Sciatic nerve (tissue), 2 donors: ENCODE data around the gene DENND2D. TPM values are rescaled to one million over a fixed set of nuclear protein-coding genes. Genes with fewer than 3 reads are reported as not detected.

Experiments
- ATAC-seq: fragments of 200-7000 bp; cut with Tn5 transposase; one replicate; pipeline ENCODE4 v1.9.1; 2020; ENCODE audit warnings: mild to moderate bottlenecking, moderate library complexity
- DNase-seq: peaks from one replicate; pipeline ENCODE4 v3.0.0-alpha.2; 2020; ENCODE audit warnings: low spot score
- intact Hi-C: fragments of 100-400 bp; cut with DNase I; formaldehyde crosslinking; loops from one replicate; pipeline ENCODE4 v1.14.2; 2022
- total RNA-seq: library from RNA; stranded (reverse); fragmentation: NEBNext Ultra II Directional; extraction: Animal tissue kit (Norgen Biotek cat#: 25700); gene quantifications from one replicate; pipeline ENCODE4 v1.2.1, GENCODE V29; 2021
- donor health status: DM: no; HTN: no; CAD: no.
- donor health status: DM: no; HTN: no; CAD: no.

The DENND2D gene, protein sequence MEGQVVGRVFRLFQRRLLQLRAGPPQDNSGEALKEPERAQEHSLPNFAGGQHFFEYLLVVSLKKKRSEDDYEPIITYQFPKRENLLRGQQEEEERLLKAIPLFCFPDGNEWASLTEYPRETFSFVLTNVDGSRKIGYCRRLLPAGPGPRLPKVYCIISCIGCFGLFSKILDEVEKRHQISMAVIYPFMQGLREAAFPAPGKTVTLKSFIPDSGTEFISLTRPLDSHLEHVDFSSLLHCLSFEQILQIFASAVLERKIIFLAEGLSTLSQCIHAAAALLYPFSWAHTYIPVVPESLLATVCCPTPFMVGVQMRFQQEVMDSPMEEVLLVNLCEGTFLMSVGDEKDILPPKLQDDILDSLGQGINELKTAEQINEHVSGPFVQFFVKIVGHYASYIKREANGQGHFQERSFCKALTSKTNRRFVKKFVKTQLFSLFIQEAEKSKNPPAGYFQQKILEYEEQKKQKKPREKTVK
- total RNA-seq, result 14.6 TPM

DNA sequence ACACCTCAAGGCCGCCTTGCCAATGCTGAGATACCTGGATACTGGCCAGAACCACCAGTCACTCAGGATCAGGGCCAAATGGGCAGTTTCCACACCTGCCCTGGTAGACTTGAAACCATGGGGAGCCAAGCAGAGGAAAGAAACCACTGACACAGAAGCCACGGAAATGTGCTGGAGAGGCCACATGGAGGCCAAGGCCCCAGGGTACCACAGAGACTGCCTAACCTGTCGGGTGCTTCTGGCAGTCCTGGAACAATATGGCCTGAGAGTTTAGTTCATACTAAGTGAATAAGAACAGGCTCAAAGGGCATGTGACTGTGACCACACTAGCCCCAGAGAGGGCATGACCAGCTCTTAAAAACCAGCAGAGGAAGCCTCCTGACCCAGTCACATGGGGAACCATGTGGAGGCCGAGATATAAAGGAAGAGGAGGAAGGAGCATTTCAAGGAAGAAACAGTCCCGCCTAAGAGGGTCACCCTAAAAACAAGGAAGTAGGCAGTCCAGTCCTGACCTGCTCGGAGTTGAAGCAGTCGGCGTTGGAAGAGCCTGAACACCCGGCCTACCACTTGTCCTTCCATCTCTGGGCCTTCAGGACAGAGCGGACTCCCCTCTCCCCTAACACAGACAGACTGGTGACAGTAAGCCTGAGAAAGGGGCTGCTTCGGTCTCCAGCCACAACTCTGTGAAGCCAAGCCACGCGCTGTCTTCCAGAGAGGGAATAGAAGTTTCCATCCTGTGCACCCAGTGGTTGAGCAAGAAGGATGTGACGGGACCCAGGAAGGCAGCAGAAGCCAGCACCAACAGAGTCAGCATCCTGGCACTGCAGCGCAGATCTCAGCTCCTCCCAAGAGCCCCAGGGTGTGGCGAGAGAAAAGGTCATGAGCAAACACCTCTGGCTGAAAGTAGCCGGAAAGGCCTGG lies at the start of gene DENND2D:
TSS of gene DENND2D (minus strand) at position 766 of the 921 bp plus-strand sequence. CDS start at position 579, 187 bp downstream.
- ATAC-seq (peak; percentile 67), DNase-seq (peak; percentile 71)
- intact Hi-C loops, result no loop called here

DNA sequence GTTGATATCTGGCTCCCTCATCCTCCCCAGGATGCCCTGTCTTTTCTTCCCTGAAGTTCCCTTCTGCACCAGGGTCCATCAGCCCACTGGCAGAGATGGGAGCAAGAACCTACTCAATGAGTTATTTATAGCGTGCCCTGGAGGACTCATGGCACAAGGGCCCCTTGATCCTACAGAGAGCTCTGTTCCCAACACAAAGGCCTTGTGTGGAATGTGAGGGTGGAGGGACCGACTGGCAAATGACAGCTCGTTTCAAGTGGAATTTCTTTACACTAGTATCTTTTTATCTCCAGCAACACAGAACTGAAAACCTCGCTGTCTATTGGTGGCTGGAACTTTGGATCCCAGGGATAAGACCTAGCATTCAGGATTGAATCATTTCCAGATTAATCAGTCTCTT lies 49.5 kb upstream of the DENND2D start:
- intact Hi-C loops, result no loop called here
- ATAC-seq, result no peak

DNA sequence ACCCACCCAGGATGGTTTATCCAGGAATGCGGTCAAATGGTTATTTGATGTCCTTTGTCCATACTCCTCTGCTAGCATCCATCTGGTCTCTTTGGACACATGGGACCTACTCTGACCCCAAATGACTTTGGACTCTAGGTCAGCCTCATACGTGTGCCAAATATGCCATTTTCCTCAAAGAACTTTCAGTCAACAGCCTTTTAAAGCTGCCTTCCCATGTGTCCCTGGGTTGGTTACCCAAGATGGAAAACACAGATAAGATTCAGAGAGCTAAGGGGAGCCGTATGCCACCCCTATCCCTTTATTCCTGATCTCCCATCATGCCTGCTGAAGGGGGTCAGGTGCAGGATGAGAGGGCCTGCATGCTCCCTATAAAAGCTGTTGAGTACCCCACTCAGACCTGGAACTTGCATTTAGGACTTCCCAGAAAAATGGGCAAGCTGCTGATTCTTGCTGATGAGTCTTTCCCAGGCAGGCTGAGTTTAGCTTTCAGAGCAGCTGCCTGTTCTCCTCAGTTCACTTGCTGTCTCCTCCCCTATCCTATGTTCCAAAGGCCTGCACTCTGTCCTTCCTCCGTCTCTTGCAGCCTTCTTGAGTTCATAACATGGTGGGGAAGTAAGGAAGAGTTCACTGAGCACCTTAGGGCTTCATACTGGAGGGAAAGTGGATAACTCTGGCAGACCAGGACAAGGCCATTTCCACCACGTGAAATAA lies 46.8 kb upstream of the DENND2D start:
- no peak for DNase-seq
- intact Hi-C loops, result no loop called here

More for the DNA sequence above, 49.5 kb upstream of the DENND2D start:
- DNase-seq, result no peak

DNA sequence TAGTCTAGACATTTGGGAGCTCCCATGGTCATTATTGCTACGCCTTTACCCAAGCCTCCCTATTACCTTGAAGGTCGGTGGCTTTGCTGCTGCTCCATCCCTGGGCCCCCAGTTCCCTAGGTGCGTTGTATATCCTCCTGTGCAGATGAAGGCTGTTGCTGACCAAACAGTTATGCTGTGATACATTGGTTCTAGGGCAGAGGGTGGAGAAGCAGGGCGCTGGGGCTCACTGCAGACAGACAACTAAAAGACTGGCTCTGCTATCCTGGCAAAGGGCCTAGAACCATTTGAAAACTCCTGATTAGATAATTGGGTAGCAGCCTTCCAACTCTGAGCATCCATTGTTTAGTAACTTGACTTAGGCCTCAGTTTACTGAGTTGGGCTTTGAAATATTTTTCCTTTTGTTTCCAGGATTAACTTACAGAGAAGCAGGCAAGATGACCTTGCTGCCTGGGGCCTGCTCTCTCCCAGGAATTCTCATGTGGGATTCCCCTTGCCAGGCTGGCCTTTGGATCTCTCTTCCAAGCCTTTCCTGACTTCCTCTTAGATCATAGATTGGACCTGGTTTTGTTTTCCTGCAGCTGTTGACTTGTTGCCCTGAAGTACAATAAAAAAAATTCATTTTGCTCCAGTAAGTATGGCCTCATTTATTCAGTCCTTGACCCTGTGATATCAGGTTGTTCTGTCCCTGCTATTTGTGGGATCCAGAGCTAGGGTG lies 42.5 kb upstream of the DENND2D start:
- ATAC-seq (peak; percentile 84), DNase-seq (no peak)
- intact Hi-C loops, result no loop called here

More for the DNA sequence above, 46.8 kb upstream of the DENND2D start:
- no peak for ATAC-seq

DNA sequence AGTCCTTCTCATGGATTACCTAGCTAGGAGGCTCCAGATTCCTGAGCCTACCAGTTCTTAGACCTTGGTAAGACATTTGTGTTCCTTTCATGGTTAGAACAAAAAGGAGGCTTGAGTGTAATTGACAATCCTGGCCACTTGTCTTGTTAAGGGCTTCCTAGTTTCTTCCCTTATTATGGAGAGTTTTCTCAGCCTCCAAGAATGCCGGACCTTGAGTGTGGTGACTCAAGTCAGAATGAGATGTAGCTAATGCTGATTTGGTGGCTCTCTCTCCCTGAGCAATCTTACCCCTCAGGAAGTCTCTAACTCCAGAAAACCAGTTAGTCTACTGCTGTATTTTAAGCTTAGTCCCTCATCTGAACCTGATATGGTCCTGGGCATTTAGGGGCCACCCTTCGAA lies 41.4 kb upstream of the DENND2D start:
- ATAC-seq (no peak), DNase-seq (no peak)
- intact Hi-C loops, result no loop called here

DNA sequence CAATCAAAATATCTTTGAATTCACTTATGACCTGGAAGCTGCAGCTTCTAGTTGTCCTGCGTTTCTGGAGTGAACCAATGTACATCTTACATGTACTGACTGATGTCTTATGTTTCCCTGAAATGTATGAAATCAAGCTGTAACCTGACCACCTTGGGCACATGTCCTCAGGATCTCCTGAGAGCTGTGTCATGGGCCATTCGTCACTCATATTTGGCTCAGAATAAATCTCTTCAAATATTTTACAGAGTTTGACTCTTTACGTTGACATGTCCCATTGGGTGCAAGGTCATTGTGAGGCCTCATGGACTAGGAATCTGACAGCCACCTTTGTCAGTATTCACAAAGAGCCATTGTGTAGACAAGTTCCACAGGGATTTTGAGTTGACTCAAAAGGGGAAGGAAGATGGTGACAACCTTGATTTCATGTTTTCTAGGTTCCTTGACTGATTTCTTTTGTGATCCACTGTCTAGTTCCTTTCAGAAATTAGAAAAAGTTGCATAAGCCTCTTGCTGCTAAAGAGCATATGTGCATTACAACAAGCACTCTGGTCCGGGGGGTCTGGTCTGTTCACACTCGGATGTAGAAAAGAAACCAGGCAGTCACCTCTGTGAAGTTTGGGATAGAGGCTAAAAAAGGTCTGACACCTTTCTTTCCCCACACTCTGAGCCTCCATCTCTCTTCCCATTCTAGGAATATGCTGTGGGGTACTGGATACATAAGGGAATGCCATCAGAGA lies 37.8 kb upstream of the DENND2D start:
- intact Hi-C loops, result no loop called here
- DNase-seq (no peak), ATAC-seq (no peak)

DNA sequence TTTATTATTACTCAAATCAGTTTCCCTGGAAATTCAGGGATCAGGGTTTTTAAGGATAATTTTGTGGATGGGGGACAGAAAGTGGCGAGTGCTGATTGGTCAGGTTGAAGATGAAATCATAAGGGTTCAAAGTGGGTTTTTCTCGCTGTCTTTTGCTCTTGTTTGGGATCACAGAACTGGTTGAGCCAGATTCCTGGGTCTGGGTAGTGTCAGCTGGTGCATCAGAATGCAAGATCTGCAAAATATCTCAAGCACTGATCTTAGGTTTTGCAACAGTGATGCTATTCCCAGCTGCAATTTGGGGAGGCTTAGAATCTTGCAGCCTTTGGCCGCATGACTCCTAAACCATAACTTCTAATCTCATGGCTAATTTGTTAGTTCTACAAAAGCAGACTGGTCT lies 36.4 kb upstream of the DENND2D start:
- DNase-seq, result no peak
- ATAC-seq, result no peak
- intact Hi-C loops, result no loop called here

DNA sequence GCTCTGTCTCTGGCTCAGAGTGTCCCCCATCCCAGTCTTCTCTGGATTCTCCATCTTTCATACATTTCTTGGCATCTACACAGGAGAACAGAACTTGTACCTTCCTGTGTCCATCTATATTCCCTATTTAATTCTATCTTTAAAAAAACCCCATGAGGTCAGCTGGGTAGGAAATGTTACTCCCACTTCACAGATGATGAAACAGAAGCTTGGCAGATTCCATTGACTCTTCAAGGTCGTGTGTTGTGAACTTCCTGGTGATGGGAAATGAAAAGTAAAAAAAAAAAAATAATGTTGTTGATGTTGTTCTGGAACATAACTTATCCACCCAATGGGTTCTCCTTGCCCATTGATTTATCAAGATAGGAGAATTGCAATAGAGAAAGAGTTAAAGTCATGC lies 35.9 kb upstream of the DENND2D start:
- DNase-seq (no peak), ATAC-seq (peak; percentile 36)
- intact Hi-C loops, result no loop called here

DNA sequence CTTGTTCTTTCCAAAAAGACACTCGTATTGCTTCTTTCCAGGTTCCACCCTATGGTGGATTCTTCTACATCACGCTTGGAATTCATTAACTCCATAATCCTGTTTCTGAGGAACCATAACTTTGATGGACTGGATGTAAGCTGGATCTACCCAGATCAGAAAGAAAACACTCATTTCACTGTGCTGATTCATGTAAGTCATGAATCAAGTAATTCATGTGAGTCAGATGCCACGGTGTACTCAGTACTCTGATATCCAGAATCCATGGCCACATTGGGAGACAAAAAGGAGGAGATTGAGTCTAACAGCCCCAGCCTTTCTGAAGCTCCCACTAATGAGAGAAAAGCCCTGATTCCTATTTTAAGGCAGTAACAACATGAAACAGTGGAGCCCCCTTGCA lies 34.4 kb upstream of the DENND2D start:
- intact Hi-C loops, result no loop called here
- ATAC-seq, result no peak
- no peak for DNase-seq

DNA sequence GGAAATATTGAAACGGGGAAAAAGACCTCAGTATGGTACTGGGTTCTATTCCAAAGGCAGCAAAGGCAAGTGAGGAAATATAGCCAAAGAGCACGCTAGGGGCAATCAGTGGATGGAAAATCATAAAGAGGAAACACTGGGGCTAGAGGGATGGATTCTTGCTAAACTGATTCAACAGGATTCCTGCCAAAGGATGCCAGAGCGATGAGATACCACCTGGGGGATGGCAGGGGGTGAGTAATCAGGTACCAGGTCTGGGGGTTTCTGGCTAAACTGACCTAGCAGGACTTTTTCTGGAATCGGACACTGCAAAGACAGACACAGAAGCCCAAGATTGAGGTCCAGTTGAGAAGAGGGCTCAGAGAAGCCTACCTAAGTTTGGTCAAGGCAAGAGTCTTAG lies 33.8 kb upstream of the DENND2D start:
- DNase-seq, result no peak
- ATAC-seq, result peak; percentile 64
- intact Hi-C loops, result no loop called here

DNA sequence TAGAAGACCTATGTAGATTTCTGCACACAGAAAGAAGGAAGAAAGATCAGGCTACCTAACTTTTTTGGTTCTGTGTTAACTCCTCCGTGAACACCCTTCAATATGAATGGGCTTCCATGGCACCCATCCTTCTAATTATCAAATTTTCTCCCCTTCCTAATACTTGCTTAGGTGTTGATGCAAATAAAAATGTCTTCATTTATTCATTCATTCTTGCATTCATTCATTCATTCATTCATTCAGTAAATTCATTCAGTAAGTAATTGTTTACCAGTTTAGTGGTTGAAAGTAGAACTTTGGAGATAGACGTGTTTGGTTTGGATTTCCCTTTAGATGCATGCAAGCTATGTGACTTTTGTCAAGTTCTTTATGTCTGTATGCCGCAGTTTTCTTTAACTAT lies 31.7 kb upstream of the DENND2D start:
- intact Hi-C loops, result no loop called here
- no peak for DNase-seq
- no peak for ATAC-seq

DNA sequence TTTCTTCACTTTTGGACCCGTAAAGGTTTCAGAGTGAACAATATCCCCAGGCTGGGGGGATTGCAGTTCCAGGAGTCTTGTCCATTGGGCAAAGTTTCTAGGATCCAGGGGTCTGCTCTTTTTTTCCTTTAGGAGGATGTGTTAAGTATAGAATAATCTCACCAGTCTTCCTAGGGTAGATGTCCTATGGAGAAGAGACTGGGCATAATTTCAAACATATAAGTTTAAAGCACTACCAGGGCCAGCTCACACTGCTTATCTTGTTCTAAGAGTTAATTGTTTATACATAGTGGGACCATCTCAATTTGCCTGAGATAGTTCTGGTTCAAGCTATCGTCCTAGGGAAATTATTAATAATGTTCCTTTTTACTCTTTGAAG lies 28.3 kb upstream of the DENND2D start:
- ATAC-seq (no peak), DNase-seq (no peak)
- intact Hi-C loops, result no loop called here

DNA sequence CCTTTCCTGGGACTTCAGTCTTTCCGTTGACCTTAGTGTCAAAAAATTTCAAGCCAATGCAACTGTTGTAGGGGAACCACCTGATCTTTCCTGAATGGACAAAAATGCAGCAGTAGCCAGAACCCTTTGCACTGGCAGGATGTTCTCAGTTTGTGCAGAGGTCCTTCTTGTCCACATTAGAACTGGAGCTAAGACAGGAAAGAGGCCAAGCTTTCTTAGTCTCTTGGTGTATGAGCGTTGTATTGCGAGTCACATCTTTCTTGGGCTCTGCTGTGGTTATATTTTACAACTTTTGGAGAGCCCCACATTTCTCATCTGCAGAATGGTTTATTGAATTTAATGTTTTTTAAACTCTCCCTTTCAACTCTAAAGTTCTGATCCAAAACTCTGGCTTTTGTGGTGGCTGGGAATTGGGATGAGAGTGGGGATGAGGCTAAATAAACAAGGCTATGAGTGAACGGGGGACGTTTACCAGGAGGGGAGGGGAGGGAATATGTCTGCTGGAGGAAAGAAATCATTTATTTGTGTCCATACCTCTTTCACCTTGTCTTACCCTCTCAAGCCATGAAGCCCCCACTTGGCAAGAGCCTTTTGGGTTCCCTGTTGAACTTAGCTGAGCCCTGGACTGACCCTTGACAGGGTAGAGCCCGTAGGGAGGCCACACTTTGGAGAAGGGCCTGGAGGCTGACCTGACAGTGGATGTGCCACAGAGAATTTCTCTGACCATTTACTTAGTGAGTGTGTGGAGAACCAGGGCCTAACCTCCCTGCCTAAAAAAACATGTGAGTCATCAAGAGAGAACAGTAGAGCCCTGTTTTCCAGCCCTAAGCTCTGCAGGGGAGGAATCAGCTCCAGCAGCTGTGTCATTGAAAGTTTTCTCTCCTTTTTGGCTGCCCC lies 27.7 kb upstream of the DENND2D start:
- peak; percentile 76 for DNase-seq
- intact Hi-C loops, result no loop called here
- peak; percentile 98 for ATAC-seq

DNA sequence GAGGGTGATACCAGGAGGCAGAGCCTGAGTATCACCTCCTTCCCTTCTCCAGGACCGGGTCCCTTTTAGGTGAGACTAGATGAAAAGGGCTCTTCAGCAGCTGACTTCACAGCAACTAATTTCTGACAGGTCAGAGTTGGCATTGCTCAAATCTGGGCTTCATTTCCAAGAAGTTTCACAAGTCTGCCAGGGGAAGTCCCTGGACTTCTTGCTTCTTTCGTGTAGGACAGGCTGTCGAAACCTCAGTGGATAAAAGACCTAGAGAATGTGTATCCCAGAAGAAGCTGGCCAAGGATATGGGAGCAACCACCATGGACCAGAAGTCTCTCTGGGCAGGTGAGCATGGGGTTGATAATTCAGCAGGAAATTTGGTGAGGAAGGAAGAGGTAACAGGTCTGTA lies 27.0 kb upstream of the DENND2D start, which contains the start of gene CHI3L2:
TSS of gene CHI3L2 (plus strand) at position 280 of the 400 bp plus-strand sequence. CDS start at position 297, 17 bp downstream.
- DNase-seq, result no peak
- peak; percentile 44 for ATAC-seq
- intact Hi-C loops, result no loop called here

DNA sequence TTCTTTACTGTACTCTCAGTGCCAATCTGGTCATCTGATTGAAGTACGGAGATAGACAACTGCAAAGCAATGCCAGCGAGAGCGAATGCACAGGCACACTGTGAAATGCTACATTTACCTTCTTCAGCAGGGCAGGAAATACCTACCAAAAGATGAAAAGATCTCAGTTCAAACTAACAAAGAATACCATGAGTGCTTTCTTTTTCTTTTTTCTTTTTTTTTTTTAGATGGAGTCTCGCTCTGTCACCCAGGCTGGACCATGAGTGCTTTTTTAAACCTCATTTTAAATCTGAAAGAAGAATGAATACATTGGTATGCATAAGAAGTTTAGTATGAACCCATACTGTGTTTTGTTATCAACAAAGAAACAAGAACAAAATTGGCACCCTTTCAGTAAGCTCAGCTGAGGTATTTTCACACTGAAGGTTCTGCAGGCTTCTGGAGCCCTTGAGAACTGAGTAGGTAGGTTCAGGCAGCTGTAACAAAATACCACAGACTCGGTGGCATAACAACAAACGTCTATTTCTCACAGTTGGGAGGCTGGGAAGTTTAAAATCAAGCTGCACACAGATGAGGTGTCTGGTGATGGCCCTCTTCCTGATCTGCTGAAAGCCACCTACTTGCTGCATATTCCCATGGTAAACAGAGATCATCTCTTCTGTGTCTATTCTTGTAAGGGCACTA lies 25.4 kb upstream of the DENND2D start:
- DNase-seq, result no peak
- ATAC-seq, result no peak
- intact Hi-C loops, result no loop called here

DNA sequence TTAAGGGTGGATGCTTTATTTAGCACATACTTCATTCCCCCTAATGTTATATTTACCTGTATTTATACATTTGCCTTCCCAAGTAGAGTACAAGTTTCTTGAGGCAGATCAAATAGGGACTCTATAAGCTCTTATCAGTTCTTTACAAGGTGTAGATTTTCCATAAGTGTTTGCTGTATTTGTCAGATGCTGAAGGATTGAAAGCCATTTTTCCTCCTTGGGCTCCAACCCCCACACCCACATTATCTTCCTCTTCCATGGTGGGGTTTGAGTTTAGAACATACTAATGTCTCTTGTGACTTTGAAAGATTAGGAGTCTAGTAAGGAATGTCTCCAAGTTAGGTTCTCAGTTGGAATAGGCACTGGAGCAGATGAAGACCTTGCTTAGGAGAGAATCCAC lies 24.6 kb upstream of the DENND2D start:
- intact Hi-C loops, result no loop called here

More for the DNA sequence above, 24.6 kb upstream of the DENND2D start:
- ATAC-seq (no peak), DNase-seq (no peak)
